ENCODE data around the gene MAMSTR. TPM values are rescaled to one million over a fixed set of nuclear protein-coding genes. Genes with fewer than 3 reads are reported as not detected.

MAMSTR gene
- total RNA-seq, 1 experiment from 2014 or later = 1.6 TPM

DNA sequence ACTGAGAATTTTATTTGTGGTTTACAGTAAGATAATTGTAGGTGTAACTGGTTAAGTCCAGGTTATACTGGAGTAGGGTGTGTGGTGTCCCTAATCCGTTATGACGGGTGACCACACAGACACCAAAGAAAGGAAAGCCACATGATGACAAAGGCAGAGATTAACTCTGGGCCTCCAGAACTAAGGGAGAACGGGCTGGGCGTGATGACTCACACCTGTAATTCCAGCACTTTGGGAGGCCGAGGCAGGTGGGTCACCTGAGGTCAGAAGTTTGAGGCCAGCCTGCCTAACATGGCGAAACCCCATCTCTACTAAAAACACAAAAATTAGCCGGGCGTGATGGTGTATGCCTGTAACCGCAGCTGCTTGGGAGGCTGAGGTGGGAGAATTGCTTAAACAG, 33.9 kb downstream of the MAMSTR start:
- no peaks in the 10 kb centered on the region; the same call in 1 of the 2 replicates for H3K27me3 ChIP-seq (ENCODE audit: insufficient read depth, low read length)
- H3K27ac ChIP-seq (ENCODE audit: insufficient read length, low read depth, low read length) = no peak overlapping the region
- H3K23ac ChIP-seq (ENCODE audit: insufficient read length, low read depth, low read length) = no peak overlapping the region
- no peak for DNase-seq
- no peak overlapping the region for H3K9ac ChIP-seq (ENCODE audit: extremely low read depth, insufficient read length, low read length)
- H3K4me2 ChIP-seq (ENCODE audit: insufficient read depth, insufficient read length, low read length) = no peak overlapping the region
- no peak overlapping the region for H2BK12ac ChIP-seq (ENCODE audit: insufficient read length, low read depth, low read length)
- H3K4me1 ChIP-seq (ENCODE audit: insufficient read depth, low read length) = no peaks in the 10 kb centered on the region
- Mint-ChIP-seq H3K4me1 (peaks cover 3 to 9% of the 10 kb centered on the region in 2 experiments), H3K36me3 (ENCODE audit: insufficient read depth in 1 of 3, low read depth in 3 of 3) (no peaks in the 10 kb centered on the region; a peak in 1 of 7 replicates), H3K4me3 (no peak overlapping the region), H3K9me3 (no peaks in the 10 kb centered on the region), H3K27me3 (ENCODE audit: low read depth) (peaks cover 5% of the 10 kb centered on the region), H3K27ac (0 out of 7 replicates have a peak overlapping the region, but pooled peaks of 1 of the 3 experiments have one; percentile 20)
- TF ChIP-seq, protein P1, sequence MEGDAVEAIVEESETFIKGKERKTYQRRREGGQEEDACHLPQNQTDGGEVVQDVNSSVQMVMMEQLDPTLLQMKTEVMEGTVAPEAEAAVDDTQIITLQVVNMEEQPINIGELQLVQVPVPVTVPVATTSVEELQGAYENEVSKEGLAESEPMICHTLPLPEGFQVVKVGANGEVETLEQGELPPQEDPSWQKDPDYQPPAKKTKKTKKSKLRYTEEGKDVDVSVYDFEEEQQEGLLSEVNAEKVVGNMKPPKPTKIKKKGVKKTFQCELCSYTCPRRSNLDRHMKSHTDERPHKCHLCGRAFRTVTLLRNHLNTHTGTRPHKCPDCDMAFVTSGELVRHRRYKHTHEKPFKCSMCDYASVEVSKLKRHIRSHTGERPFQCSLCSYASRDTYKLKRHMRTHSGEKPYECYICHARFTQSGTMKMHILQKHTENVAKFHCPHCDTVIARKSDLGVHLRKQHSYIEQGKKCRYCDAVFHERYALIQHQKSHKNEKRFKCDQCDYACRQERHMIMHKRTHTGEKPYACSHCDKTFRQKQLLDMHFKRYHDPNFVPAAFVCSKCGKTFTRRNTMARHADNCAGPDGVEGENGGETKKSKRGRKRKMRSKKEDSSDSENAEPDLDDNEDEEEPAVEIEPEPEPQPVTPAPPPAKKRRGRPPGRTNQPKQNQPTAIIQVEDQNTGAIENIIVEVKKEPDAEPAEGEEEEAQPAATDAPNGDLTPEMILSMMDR (conservative IDR thresholded peaks at IDR 0.05) = no peak
- no peak overlapping the region for H3K14ac ChIP-seq (ENCODE audit: insufficient read depth, low read length)
- H3K79me2 ChIP-seq (ENCODE audit: insufficient read depth, low read length) = no peaks in the 10 kb centered on the region
- H4K91ac ChIP-seq (ENCODE audit: insufficient read length, low read depth, low read length) = no peak overlapping the region
- no peak overlapping the region for H4K5ac ChIP-seq (ENCODE audit: insufficient read length, low read depth, low read length)
- H2BK15ac ChIP-seq (ENCODE audit: low read depth, low read length) = no peak overlapping the region
- no peak overlapping the region for H2BK5ac ChIP-seq (ENCODE audit: insufficient read length, low read length)
- H3K9me3 ChIP-seq (ENCODE audit: control insufficient read depth, low read depth, low read length) = no peaks in the 10 kb centered on the region
- H2AK5ac ChIP-seq (ENCODE audit: insufficient read length, low read length) = no peak overlapping the region
- H4K8ac ChIP-seq (replicated peaks; ENCODE audit: insufficient read length, low read depth, low read length) = no peak overlapping the region
- no peak overlapping the region for H3K18ac ChIP-seq (ENCODE audit: insufficient read length, low read depth, low read length)
- H3K23me2 ChIP-seq (ENCODE audit: insufficient read length, low read depth, low read length, poor library complexity, severe bottlenecking) = no peaks in the 10 kb centered on the region
- H3K56ac ChIP-seq (ENCODE audit: insufficient read length, low read depth, low read length) = no peak overlapping the region
- no peak overlapping the region for H2AFZ ChIP-seq (ENCODE audit: low read length)
- no peaks in the 10 kb centered on the region for H3K79me1 ChIP-seq (ENCODE audit: insufficient read depth, low read depth, low read length, poor library complexity, severe bottlenecking)
- no peak overlapping the region for H2BK120ac ChIP-seq (ENCODE audit: low read depth, low read length, poor library complexity, severe bottlenecking)
- no peak overlapping the region for H2BK20ac ChIP-seq (ENCODE audit: low read depth, low read length, poor library complexity, severe bottlenecking)
- WGBS (ENCODE audit: extremely low coverage, insufficient read length, low lambda C conversion rate) = no CpG with 5 or more reads among the region's 9 CpGs
- H3K4ac ChIP-seq (ENCODE audit: low read depth, low read length) = no peak overlapping the region
- H4K20me1 ChIP-seq (ENCODE audit: control insufficient read depth, insufficient read depth, insufficient read length) = no peaks in the 10 kb centered on the region
- no peak overlapping the region for H3T11ph ChIP-seq (ENCODE audit: low read length)

Data from H9 (cell line).